Right hindlimb (tissue), 1 donor: ENCODE data around the gene HMGCS1.
"Not testable (repeated sequence)": the region's sequence is repeated elsewhere in the genome, so short reads cannot be mapped to it uniquely, and the experiment has no call there.

Experiments used
- DNase-seq: peaks from one replicate; pipeline ENCODE4 v3.0.0-alpha.2; 2018

HMGCS1 gene

GRCh38 chr5:43313035-43313853 lies at the start of gene HMGCS1:
TSS of gene HMGCS1 (minus strand) at chr5:43313412. CDS start at chr5:43298965, 14,447 bp downstream.
- DNase-seq, result peak; percentile 100

GRCh38 chr5:43358726-43359125 lies 45.5 kb upstream of the HMGCS1 start:
- DNase-seq, result no peak

GRCh38 chr5:43358301-43358700 lies 45.1 kb upstream of the HMGCS1 start:
- no peak for DNase-seq

- no peak for DNase-seq
These were observed 44.7 kb upstream of the HMGCS1 start for GRCh38 chr5:43357878-43358281.

- DNase-seq, result no peak
These were observed 43.9 kb upstream of the HMGCS1 start for GRCh38 chr5:43357067-43357466.

GRCh38 chr5:43354774-43355173 lies 41.6 kb upstream of the HMGCS1 start:
- no peak for DNase-seq

GRCh38 chr5:43353668-43354067 lies 40.5 kb upstream of the HMGCS1 start:
- DNase-seq, result no peak

GRCh38 chr5:43352915-43353314 lies 39.7 kb upstream of the HMGCS1 start:
- DNase-seq, result no peak

- no peak for DNase-seq
These were observed 38.9 kb upstream of the HMGCS1 start for GRCh38 chr5:43352131-43352530.

- DNase-seq, result no peak
These were observed 35.7 kb upstream of the HMGCS1 start for GRCh38 chr5:43348861-43349363.

- no peak for DNase-seq
These were observed 35.0 kb upstream of the HMGCS1 start for GRCh38 chr5:43348207-43348606.

- DNase-seq, result no peak
These were observed 25.6 kb upstream of the HMGCS1 start for GRCh38 chr5:43338862-43339261.

- DNase-seq, result no peak
These were observed 22.9 kb upstream of the HMGCS1 start for GRCh38 chr5:43336159-43336558.

GRCh38 chr5:43335681-43336080 lies 22.5 kb upstream of the HMGCS1 start:
- DNase-seq, result no peak

- no peak for DNase-seq
These were observed 19.2 kb upstream of the HMGCS1 start for GRCh38 chr5:43332401-43332800.

GRCh38 chr5:43325624-43326023 lies 12.4 kb upstream of the HMGCS1 start:
- DNase-seq, result not testable (repeated sequence)

GRCh38 chr5:43323488-43323887 lies 10.3 kb upstream of the HMGCS1 start:
- DNase-seq, result not testable (repeated sequence)

GRCh38 chr5:43320846-43321245 lies 7.6 kb upstream of the HMGCS1 start:
- DNase-seq, result no peak

- DNase-seq, result no peak
These were observed 3.2 kb upstream of the HMGCS1 start for GRCh38 chr5:43316421-43316820.

- DNase-seq, result no peak
These were observed 2.5 kb upstream of the HMGCS1 start for GRCh38 chr5:43315682-43316081.

GRCh38 chr5:43315263-43315662 lies 2.1 kb upstream of the HMGCS1 start:
- no peak for DNase-seq

- DNase-seq, result no peak
These were observed 1.5 kb upstream of the HMGCS1 start for GRCh38 chr5:43314724-43315123.

GRCh38 chr5:43313854-43314457 lies 744 bp upstream of the HMGCS1 start:
- peak; percentile 35 for DNase-seq

GRCh38 chr5:43312699-43313034 lies 545 bp downstream of the HMGCS1 start:
- no peak for DNase-seq
